ENCODE results near the gene COL1A2.

DNA sequence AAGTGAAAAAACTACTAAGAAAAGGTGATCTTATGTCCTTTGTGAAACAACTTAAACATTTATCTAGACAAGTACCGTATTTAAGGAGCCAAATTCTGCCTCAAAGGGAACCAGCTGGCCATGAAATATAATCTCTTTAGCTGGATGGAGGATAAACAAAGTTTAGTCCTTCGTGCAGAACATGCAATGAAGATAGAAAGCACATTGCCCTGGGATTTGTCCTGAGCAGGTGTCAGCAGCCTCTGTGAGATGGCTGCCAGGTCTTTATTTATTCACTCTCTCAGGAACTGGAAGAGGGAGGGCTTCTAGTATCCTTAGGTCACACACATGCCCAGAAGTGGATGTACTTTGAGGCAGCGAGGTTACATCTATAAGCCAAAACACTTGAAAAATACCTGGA, 57.5 kb downstream of the COL1A2 start:
- TF ChIP-seq, protein P1, sequence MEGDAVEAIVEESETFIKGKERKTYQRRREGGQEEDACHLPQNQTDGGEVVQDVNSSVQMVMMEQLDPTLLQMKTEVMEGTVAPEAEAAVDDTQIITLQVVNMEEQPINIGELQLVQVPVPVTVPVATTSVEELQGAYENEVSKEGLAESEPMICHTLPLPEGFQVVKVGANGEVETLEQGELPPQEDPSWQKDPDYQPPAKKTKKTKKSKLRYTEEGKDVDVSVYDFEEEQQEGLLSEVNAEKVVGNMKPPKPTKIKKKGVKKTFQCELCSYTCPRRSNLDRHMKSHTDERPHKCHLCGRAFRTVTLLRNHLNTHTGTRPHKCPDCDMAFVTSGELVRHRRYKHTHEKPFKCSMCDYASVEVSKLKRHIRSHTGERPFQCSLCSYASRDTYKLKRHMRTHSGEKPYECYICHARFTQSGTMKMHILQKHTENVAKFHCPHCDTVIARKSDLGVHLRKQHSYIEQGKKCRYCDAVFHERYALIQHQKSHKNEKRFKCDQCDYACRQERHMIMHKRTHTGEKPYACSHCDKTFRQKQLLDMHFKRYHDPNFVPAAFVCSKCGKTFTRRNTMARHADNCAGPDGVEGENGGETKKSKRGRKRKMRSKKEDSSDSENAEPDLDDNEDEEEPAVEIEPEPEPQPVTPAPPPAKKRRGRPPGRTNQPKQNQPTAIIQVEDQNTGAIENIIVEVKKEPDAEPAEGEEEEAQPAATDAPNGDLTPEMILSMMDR (conservative IDR thresholded peaks at IDR 0.05; ENCODE audit: low read depth, low read length), result no peak
- TF ChIP-seq EZH2 (IDR thresholded peaks at IDR 0.05; ENCODE audit: borderline replicate concordance, low read depth, low read length, poor library complexity, severe bottlenecking), result no peak
